ENCODE data around the gene ADORA3.
"Not testable (repeated sequence)": the region's sequence is repeated elsewhere in the genome, so short reads cannot be mapped to it uniquely, and the experiment has no call there.

Gene ADORA3

GRCh38 chr1:111503585-111504060 lies at the start of gene ADORA3, which contains the start of gene TMIGD3:
Gene ADORA3 (minus strand): TSS chr1:111503633. CDS start chr1:111503354, 279 bp downstream.
Gene TMIGD3 (minus strand): TSS chr1:111503633. CDS start chr1:111503354, 279 bp downstream.
- DNase-seq, result no peak

DNA sequence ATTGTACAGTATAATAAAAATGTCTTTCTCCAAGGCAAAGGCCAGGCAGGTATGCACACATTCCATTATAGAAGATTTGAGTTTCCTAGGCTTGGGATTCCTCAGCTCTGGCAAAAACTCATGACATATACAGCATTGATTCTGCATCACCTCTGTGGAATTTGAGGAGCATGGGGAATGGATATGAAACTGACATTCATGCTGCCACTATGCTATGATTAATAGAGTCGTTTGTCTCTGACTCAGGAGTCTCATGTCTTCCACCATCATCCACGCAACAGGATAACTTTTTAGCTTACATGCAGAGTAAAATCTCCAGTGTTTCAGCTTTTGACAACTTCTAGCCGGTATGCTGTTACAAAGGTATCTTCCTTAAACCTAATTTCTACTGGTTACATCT lies 49.8 kb upstream of the ADORA3 start:
- no peak for DNase-seq

GRCh38 chr1:111552587-111552986 lies 49.2 kb upstream of the ADORA3 start:
- DNase-seq, result no peak

- DNase-seq, result no peak
Measured at GRCh38 chr1:111551623-111552411, 48.4 kb upstream of the ADORA3 start.

- not testable (repeated sequence) for DNase-seq
Measured at GRCh38 chr1:111547786-111548185, 44.4 kb upstream of the ADORA3 start.

DNA sequence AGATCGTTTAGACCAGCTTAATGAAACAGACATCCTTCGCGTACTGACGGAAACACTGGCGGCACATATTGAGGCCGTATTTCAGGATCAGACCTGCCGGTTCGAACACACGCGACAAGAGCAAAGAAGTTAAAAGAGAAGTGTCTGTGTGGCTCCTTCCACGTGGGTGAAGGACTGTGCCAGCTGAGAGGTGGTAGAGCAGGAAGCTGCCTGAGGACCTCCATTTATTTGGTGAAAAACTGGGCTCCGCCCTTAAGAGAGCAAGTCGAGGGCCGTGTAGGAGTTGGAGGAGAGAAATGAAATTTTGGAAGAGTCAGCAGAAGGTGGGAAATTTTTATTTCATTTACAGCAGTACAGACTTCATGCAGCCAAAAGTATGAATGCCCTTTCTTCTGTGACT lies 38.8 kb upstream of the ADORA3 start:
- DNase-seq, result no peak

DNA sequence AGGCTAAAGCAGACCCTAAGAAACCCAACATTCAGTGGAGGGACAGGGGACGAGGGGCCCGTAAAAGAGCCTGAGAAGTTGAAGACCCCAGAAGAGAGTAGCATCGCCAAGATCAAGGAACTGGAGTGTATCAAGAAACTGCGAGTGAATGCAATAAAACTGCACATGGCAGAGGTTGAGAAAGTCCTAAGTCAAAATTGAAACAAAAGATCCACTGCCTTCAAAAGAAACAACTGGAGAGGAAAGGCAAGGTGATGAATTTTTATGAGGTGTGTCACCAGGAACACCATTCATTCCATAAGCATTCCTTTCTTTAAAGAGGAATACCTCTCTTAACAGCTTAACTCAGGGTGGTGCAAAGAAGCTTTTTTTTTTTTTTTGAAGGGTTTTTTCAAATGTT lies 38.3 kb upstream of the ADORA3 start:
- no peak for DNase-seq

DNA sequence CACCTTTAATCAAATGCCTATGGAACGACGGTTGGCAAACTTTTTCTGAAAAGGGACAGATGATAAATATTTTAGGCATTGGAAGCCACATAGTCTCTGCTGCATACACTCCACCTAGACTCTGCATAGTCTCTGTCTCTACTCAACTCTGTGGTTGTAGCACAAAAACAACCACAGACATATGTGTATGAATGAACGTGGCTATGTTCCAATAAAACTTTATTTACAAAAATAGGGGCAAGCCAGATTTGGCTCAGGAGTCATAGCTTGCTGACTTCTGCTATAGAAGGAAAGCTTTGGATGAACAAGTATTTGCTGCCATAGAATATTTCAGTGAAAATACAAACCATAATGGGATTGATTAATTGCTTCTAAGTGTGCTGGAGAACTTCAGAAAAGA lies 37.5 kb upstream of the ADORA3 start:
- DNase-seq, result no peak

DNA sequence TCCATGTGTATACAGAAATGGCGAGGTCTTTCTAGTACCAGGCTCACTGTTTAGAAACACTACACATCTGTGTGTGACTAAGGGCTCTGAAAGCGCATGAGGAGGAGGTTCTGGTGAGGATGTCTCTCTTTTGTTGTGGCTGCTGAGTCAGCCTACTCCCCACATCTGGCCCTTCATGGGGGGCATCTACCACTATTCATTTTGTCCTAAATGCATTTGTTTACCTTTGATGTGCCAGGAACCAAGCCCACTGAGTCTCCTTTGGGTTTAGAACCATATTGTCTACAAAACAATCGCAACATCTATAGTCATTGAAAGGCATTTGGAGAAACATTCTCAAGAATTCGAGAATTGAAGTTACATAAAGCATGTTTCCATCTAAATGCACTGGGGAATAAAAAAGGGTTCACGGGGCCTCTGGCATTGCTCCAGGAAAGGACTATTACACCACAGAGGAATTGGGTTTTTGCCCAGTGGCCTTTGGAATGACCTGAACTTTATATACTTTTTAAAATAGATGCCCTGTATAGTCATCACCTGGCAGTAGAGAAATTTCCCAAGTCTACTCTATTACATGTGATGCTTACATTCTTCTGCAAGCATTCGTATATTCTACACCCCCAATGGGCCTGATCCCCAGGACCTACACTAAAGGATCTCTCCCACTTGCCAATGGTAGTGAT lies 35.1 kb upstream of the ADORA3 start:
- DNase-seq, result no peak

- no peak for DNase-seq
Measured at GRCh38 chr1:111535256-111536191, 32.1 kb upstream of the ADORA3 start.

- no peak for DNase-seq
Measured at GRCh38 chr1:111520053-111520452, 16.6 kb upstream of the ADORA3 start.

- DNase-seq, result no peak
Measured at GRCh38 chr1:111517469-111518225, 14.2 kb upstream of the ADORA3 start.

GRCh38 chr1:111516005-111516535 lies 12.6 kb upstream of the ADORA3 start:
- no peak for DNase-seq

DNA sequence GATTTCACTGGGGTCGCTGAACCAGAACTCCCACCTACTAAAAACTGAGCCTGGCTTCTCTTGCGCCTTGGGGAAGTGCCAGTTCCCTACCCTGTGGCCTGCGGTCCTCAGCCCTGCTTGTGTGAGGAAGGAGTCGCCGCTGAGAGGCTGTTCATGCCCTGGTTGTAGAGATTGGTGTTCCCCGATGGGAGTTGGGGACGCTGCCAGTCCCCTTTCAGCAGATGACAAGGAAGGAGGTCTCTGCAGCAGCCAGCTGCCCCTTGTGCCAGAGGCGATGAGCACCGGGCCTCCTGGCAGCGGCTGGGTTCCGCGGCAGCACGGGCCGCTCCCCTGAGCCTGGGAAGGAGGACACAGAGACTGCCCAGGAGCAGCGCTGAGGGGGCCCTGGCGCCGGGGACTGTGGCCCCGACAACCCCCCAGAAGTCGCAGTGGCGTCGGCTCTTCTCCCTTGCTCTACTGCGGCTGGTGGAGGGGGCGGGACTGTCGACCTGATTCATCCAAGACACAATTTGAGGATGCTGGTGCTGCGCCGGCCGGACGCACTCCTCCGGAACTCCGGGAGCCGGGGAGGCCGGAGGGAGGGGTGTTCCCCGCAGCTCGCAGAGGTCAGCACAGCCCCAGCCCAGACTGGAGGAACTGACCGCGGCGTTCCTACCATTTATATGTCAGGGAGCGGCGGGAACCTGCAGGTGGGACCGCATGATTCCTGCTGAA lies 12.0 kb upstream of the ADORA3 start:
- no peak for DNase-seq

- no peak for DNase-seq
Measured at GRCh38 chr1:111513410-111514020, 10.1 kb upstream of the ADORA3 start.

GRCh38 chr1:111512931-111513330 lies 9.5 kb upstream of the ADORA3 start:
- no peak for DNase-seq

DNA sequence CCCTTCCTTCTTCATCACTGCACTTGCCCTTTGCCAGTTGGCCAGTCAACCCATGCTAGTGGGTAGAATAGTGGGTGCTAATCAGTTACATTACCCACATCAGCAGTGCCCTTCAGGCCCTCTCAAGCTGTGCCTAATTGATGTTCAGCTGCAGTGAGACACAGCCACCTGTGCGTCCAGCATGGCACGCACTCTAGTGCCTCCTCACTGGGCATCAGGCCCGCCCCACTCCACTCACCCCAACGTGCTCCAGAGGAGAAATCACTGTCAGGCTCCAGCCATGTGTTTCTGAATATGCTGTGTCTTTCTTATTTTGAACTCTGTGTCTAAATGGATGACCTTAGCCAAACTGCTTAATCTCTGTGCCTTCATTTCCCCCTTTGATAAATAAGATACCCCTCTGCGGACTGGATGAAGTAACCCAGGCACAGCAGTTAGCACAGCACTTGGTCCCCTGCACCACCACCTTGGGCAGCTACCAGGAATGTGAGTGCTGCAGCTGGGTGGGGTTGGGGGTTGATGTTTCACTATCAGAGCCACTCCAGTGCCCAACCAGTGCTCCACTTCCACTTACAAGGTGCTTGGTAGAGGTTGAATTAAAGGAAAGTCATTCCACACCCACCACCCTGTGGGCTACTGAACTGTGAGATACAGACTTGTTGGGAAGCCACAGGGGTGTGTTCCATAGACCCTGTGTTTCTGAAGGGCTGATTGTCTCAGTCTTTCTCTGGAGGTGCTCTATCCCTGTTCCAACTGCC lies 8.9 kb upstream of the ADORA3 start:
- DNase-seq, result no peak

DNA sequence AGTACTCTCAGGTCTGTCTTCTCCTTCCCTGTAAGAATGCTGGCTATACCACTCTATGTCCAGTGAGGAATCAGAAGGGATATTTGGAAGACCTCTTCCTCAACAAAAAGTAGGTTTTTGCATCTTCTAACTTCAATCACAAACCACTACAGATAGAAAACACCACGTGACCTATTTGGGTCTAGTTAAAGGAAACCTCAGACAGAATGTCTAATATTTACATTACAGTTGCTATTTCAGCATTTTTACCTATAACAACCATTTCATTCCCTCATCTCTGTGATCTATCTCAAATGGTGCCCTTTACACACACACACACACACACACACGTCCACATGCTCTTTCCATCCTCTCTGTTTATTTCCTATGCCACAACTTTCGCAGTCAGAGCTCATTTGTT lies 7.9 kb upstream of the ADORA3 start:
- DNase-seq, result no peak

GRCh38 chr1:111509997-111510375 lies 6.6 kb upstream of the ADORA3 start:
- no peak for DNase-seq

Measured in SHP77 (cell line).